Gastroesophageal sphincter (tissue), 3 donors: ENCODE results near the gene CHSY3.

ENCODE experiments used
- EP300 ChIP-seq: sonication (generic); formaldehyde crosslinking; IDR thresholded peaks from one replicate; pipeline ENCODE4 v1.6.1; 2017; ENCODE audit warnings: antibody characterized with exemption, mild to moderate bottlenecking
- POLR2A ChIP-seq, 2 donors: fragments of 450-650 bp; IDR thresholded peaks; one replicate each; pipeline ENCODE4 v1.6.1; 2017; ENCODE audit warnings: antibody characterized with exemption in 2 of 2, mild to moderate bottlenecking in 2 of 2, moderate library complexity in 1 of 2
- POLR2AphosphoS5 ChIP-seq: sonication (generic); formaldehyde crosslinking; IDR thresholded peaks from one replicate; pipeline ENCODE4 v1.6.1; 2017; ENCODE audit warnings: antibody characterized with exemption
- TF ChIP-seq, protein P1 (sequence below), 4 experiments: fragments of 200-600 bp in 2 of 4; fragments of 450-650 bp in 2 of 4; sonication (generic) in 1 of 4; IDR thresholded peaks; one replicate each; pipeline ENCODE4 v1.5.1; 2017 to 2019; ENCODE audit warnings: antibody characterized with exemption in 4 of 4, mild to moderate bottlenecking in 2 of 4, moderate library complexity in 2 of 4

DNA sequence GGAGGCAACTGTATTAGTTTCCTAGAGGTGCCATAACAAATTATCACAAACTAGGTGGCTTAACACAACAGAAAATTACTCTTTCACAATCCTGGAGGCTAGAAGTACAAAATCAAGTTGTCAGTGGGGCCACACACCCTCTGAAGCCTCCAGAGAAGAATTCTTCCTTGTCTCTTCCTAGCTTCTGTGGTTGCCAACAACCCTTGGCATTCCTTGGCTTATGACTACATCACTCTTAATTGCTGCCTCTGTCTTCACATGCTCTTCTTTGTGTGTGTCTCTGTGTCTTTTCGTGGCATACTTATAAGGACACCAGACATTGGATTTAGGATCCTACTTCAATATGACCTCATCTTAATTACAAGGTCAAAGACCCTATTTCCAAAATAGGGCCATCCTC lies 327.5 kb downstream of the CHSY3 start:
- TF ChIP-seq EP300 (no peak), POLR2A (IDR thresholded peaks at IDR 0.05) (no peak), POLR2AphosphoS5 (no peak)
- TF ChIP-seq, protein P1, sequence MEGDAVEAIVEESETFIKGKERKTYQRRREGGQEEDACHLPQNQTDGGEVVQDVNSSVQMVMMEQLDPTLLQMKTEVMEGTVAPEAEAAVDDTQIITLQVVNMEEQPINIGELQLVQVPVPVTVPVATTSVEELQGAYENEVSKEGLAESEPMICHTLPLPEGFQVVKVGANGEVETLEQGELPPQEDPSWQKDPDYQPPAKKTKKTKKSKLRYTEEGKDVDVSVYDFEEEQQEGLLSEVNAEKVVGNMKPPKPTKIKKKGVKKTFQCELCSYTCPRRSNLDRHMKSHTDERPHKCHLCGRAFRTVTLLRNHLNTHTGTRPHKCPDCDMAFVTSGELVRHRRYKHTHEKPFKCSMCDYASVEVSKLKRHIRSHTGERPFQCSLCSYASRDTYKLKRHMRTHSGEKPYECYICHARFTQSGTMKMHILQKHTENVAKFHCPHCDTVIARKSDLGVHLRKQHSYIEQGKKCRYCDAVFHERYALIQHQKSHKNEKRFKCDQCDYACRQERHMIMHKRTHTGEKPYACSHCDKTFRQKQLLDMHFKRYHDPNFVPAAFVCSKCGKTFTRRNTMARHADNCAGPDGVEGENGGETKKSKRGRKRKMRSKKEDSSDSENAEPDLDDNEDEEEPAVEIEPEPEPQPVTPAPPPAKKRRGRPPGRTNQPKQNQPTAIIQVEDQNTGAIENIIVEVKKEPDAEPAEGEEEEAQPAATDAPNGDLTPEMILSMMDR (IDR thresholded peaks at IDR 0.05), result no peak
